Measurements from ENCODE around the gene OR1K1.
"Not testable (repeated sequence)": the region's sequence is repeated elsewhere in the genome, so short reads cannot be mapped to it uniquely, and the experiment has no call there.

OR1K1 gene, protein sequence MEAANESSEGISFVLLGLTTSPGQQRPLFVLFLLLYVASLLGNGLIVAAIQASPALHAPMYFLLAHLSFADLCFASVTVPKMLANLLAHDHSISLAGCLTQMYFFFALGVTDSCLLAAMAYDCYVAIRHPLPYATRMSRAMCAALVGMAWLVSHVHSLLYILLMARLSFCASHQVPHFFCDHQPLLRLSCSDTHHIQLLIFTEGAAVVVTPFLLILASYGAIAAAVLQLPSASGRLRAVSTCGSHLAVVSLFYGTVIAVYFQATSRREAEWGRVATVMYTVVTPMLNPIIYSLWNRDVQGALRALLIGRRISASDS

DNA sequence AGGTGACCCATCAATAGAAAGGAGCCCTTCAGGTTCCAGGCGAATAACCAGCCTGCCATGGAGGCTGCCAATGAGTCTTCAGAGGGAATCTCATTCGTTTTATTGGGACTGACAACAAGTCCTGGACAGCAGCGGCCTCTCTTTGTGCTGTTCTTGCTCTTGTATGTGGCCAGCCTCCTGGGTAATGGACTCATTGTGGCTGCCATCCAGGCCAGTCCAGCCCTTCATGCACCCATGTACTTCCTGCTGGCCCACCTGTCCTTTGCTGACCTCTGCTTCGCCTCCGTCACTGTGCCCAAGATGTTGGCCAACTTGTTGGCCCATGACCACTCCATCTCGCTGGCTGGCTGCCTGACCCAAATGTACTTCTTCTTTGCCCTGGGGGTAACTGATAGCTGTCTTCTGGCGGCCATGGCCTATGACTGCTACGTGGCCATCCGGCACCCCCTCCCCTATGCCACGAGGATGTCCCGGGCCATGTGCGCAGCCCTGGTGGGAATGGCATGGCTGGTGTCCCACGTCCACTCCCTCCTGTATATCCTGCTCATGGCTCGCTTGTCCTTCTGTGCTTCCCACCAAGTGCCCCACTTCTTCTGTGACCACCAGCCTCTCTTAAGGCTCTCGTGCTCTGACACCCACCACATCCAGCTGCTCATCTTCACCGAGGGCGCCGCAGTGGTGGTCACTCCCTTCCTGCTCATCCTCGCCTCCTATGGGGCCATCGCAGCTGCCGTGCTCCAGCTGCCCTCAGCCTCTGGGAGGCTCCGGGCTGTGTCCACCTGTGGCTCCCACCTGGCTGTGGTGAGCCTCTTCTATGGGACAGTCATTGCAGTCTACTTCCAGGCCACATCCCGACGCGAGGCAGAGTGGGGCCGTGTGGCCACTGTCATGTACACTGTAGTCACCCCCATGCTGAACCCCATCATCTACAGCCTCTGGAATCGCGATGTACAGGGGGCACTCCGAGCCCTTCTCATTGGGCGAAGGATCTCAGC, at the start of gene OR1K1:
TSS of gene OR1K1 (plus strand) at position 58 of the 995 bp plus-strand sequence. CDS start at position 58, 0 bp downstream.
- no peak for DNase-seq

DNA sequence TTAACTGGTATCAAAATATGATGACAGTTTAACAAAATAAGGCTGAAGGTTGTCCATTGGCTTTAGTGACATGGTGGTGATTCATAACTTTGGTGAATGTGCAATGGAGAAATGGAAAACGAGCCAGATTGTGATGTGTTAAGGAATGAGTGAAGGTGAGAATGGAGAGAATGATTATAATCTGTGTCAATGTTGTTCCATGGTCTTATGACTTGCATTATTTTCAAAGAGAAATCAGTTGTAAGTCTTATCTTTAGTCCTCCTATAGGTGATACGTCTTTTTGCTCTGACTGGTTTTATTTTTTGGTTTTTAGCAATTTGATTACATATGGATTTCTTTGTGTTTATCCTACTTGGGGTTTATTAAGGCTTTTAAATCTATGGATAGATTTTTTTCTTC, 45.1 kb upstream of the OR1K1 start:
- no peak for DNase-seq

DNA sequence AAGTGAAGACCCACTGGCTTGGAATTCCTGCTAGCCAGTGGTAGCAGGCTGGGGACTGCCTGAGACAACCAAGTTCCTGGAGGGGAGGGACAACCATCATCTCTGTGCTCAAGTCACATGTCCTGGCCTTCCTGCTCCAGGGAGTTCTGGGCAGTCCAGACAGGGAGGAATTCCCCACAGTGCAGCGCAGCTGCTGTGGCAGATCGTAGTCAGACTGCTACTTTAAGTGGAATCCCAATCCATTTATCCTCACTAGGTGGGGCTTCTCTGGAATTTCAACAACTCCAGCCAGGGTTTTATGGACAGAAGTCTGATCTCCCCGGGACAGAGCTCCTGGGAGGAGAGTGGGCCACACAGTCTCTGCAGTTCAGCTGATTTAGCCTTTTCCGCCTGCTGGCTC, 32.1 kb upstream of the OR1K1 start:
- no peak for DNase-seq

DNA sequence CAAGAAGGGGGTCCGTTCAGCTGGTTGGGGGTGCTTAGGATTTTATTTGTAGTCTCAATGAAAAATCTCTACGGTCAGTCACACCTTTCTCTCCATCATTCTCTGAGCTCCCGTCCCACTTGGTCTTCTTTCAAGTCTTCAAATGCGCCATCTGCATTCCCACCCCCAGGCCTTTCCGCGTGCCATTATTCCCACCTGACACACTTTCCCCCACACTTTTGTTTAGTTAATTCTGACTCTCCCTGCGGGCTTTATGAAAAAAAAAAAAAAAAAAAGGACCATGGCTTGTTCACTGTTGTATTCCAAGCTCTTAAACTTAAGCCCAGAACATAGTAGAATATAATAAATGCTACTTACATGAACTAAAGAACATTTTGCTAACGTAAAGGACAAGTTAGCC, 22.9 kb upstream of the OR1K1 start:
- no peak for DNase-seq

DNA sequence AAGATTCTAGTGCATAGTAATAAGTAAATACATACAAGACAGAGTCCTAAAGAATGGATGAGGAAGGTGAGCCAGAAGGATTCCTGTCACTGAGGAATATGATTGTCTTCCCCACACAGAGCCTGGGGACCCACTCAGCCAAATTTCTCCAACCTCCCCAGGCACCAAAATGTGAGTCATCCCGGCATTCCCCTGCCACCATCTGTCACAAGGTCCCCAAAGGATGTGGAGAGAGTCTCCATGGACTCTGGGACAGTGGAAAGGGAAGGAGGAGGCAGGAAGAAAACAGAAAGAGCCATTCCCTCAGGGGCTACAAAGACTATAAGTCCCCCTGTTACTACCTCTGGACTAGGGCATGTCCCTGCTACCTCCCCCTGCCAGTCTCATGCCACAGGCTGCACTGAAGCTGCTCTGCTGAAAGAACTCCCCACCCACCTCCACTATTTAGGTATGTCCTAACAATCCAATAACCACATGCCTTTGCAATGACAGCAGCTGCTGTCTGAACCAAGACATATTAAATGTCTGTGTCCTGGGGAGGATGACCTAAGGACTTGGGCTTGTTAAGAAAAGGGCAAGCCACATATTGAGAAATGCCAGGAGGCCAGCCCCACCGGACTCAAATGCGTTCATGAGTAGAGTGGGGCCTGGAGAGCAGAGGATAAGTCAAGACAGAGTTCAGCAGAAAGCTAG, 21.8 kb upstream of the OR1K1 start:
- peak; percentile 2 for DNase-seq

DNA sequence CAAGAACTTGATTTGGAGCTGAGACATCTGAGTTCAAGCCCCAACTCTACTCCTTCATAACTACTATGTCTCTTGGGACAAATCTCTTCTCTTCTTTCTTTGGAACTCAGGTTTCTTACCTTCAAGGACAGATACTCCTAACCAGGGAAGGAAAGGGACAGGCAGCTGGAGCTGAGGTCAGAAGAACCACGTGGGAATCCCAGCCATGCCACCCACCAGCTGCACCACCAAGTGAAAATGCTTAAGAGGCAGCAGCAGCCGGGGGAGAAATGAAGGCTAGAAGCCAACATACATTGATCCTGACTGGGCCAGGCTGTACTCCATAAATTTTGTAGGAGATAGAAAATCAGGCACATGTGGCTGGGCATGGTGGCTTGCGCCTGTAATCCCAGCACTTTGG, 20.7 kb upstream of the OR1K1 start:
- DNase-seq: no peak

DNA sequence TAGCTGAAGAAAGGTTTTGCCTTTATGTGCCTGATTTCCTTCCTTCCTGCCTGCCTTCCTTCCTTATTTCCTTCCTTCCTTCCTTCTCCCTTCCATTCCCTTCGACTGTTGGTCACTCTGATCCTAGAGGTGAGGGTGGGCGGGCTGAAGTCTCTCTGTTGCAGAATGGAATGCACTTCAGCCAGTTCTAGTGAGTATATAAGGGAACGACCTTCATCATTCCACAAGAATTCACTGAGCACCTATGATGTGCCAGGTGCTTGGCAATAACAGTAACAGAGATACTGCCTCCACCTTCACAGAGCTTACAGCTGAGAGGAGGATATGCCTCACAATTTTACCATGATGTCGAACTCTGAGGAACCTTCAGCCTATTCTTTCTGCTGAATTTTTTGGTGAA, 19.9 kb upstream of the OR1K1 start:
- DNase-seq: no peak

DNA sequence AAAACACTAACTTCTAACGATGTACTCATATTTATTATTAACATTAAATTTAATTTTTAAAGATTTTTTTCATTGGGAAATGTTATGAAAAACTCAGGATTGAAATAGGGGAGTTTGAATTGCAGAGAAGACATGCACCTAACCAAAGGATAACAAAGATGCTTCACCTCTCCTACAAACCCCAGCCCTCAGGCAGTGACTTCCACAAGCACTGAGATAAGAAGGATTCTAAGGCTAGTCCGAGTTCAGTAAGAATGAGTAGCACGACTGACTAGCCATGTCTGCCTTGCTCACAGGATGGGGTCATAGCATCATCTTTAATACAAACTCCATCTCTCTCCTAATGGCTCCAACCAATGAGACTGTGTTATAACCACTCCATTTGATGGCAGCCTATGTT, 18.3 kb upstream of the OR1K1 start:
- no peak for DNase-seq

DNA sequence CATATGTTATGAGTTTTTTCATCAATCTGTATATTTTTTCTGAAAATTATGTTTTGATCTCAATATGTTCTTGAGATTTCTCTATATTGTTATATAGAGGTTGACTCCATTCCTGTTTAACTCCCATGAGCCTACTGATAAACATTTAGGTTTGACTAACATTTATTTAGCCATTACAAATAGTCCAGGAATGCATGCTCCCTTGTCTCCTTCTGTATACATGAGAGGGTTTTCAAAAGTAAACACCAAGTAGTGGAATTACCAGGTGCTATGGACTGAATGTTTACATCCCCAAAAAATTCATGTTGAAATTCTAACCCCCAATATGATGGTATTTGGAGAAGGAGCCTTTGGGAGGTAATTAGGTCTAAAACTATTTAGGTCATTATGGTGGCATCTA, 14.7 kb upstream of the OR1K1 start:
- DNase-seq: no peak

DNA sequence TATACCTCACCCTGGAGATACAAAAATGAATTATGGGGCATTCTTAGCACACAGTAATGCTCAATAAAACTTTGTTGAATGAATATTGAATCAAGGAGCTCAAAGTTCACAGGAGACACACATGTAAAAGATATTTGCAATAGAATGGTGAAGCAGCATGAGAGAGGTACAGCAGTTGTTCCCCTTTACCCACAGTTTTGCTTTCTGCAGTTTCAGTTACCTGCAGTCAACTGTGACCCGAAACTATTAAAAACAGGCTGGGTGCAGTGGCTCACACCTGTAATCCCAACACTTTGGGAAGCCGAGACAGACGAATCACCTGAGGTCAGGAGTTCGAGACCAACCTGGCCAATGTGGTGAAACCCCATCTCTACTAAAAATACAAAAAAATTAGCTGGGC, 13.6 kb upstream of the OR1K1 start:
- no peak for DNase-seq

DNA sequence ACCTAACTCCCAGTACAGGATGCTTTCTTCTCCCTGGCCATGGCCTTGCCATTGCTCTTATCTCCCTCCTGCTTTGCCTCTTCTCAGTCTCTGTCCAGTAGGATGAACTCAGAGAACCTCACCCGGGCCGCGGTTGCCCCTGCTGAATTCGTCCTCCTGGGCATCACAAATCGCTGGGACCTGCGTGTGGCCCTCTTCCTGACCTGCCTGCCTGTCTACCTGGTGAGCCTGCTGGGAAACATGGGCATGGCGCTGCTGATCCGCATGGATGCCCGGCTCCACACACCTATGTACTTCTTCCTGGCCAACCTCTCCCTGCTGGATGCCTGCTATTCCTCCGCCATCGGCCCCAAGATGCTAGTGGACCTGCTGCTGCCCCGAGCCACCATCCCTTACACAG, 11.1 kb upstream of the OR1K1 start, which contains the start of gene OR5C1:
TSS of gene OR5C1 (plus strand) at position 103 of the 400 bp plus-strand sequence. CDS start at position 103, 0 bp downstream.
- DNase-seq: no peak

DNA sequence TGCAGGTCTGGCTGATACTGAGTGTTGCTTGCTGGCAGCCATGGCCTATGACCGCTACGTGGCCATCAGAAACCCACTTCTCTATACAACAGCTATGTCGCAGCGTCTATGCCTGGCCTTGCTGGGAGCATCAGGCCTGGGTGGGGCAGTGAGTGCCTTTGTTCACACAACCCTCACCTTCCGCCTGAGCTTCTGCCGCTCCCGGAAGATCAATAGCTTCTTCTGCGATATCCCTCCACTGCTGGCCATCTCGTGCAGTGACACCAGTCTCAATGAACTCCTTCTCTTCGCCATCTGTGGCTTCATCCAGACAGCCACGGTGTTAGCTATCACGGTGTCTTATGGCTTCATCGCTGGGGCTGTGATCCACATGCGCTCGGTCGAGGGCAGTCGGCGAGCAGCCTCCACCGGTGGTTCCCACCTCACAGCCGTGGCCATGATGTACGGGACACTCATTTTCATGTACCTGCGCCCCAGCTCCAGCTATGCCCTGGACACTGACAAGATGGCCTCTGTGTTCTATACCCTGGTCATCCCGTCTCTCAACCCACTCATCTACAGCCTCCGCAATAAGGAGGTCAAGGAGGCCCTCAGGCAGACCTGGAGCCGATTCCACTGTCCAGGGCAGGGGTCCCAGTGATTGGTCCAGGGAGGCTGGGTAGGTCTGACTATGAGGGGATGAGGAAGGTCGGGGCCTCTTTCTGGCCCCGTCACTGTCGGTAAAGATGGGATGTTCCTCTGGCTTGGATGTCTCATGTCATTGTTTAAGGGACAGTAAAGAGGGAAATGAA, 10.5 kb upstream of the OR1K1 start:
- DNase-seq: no peak

DNA sequence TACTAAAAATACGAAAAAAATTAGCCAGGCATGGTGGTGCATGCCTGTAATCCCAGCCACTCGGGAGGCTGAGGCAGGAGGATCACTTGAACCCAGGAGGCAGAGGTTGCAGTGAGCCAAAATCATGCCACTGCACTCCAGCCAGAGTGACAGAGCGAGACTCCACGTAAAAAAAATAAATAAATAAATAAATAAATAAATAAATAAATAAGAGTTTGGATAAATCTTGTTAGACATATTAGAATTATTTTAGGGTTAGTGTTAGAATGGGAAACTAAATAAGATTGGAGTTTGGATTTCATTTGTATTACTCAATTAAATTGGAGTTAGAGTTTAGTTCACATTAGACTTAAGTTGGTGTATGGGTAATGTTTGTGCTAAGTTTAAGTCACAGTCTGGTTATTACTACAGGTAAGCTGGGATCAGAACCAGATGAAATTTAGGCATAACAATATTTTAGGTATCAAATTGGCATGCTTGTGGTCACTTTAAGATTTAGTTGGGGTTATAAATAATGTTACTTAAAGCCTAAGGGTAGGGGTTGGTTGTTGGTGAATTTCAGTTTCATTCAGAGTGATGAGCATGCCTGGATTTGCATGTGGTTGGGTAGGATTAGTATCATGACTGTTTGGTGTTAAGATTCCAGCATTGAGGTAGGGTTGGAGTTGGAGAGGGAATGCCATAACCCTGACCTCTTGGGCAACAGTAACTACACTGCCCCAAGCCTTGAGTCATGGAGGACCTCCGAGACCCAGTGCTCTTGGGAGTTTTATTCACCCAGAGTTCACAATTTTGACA, 7.9 kb upstream of the OR1K1 start:
- no peak for DNase-seq

DNA sequence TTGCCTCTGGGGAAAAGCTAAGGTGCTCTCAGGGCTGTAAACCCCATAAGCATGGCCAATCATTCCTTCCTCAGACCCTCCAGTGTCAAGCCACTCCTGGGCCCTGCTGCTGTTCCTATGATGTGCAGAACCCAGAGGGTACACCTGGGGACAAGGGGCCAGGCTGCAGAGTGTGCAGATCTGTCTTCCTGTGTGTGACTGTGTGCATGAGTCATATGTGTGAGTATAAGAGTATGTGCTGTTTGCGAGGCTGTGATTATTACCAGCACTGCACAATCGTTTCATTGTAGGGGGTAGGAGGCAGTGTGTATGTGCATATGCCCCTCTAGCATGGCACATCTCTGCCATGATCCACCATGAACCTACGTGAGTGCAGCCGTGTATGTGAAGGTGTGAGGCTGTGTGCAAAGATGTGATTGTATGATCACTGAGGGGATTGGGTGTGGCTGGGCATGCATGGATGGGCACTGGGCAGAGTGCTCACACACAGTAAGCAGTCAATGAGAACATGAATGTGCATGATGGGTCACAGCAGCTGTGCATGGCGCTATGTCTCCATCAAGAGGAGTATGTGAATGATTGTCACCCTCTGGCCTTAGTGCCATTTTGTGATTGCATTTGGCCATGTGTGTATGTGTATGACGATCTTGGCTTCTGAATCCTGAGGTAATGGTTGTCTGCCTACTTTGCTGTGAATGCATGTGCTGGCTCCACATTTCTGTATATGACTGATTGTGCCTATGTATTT, 2.4 kb upstream of the OR1K1 start:
- DNase-seq: no peak

DNA sequence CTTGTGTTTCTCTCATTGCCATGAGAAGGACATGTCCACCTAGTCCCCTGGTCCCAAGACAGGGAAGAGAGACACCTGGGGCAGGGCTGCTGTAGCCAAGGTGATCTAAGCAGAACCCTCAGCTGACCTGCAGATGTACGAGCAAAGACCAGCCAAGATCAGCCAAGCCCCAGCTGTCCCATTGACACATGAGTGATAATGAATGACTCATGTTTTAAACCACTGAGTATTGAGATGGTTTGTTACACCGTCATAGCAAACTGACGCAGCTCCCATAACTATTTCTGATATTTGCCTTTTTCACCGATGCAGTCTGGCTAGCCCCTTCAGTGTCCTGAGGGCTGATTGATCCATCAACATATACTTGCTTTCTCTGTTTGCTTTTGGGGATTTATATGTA, 6.7 kb downstream of the OR1K1 start:
- DNase-seq: no peak

DNA sequence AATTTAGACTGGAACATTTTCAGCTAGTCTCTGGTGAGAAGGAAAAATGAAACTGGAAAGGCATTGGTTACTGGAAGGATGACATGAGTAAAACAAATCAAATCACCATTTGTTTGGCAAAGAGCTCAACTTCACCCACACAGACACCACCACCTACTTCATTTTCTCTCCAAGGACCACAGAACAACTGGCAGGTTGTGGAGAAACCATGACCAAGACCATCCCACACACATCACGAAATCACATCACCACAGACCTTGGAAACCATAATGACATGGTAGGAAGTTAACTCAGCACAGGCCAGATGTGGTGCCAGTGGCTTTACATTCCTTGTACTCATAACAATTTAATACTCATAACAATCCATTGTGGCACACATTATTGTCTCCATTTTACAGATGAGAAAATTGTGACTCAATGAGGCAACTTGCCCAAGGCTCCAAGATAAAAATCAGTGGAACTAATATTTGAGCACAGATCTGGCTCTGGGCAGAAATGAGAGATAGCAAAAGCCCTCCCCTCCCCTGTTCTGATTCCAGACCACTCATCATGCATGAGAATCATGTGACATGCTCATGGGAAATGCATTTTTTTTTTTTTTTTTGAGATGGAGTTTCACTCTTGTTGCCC, 7.5 kb downstream of the OR1K1 start:
- no peak for DNase-seq

DNA sequence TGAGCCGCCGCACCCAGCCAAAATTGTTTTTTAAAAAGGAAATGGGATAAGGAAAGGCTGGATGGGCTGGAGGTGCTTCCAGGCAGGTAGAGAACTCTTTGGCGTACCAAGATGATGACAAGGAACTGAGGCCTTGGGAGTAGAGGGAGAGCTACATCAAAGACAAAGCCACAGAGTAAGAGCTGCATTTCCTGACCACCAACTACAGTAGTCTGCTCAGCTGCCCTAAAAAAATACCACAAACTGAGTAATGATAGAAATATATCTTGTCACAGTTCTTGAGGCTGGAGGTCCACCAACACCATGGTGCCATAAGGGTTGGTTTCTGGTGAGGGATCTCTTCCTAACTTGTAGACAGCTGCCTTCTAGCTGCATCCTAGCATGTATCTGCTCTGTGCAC, 8.2 kb downstream of the OR1K1 start:
- no peak for DNase-seq

DNA sequence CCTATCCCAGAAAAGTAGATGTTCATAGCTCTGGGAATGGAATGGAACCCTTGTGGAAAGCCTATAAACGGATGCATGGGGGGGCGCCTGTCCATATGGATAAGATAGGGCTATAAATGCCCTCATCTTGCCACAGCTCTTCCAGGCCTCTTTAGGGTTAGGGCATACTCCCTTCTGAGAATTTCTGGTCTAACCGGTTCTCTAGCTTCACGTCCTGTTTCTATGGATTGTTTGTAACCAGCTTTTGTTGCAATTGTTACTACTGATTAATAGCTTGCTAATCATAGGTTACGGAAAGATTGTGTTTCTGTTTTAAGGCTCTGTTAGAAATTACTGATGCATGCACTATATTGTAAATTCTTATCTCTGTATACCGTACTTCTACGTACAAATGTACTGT, 9.3 kb downstream of the OR1K1 start:
- not testable (repeated sequence) for DNase-seq

DNA sequence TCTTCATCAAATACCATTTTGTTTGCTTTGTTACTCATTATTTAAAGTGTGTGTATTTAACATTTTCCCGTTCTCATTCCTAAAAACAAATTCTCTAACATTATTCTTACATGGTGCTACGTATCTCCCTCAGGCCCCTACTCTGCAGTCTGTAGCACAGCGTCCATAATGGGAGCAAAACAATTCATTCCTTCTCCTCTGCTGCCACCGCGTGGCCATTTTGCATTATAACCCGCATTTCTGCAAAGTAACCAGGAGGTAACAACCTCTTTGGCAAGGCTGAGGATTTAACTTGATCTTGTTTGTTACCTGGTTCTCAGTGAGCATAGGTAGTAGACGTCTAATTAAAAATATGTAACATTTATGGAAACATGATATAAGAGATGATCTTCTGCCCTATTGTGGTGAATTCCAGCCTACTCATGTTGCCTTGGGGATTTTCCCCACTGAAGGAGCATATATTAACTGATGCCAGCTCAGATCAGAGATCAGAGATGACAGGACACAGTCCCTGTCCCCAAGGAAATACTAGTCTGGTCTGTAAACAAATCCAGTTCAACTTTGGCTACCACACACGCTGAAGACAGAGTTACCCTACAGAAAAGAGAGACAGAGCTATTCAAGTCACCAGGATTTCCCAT, 10.5 kb downstream of the OR1K1 start:
- DNase-seq: peak; percentile 38

DNA sequence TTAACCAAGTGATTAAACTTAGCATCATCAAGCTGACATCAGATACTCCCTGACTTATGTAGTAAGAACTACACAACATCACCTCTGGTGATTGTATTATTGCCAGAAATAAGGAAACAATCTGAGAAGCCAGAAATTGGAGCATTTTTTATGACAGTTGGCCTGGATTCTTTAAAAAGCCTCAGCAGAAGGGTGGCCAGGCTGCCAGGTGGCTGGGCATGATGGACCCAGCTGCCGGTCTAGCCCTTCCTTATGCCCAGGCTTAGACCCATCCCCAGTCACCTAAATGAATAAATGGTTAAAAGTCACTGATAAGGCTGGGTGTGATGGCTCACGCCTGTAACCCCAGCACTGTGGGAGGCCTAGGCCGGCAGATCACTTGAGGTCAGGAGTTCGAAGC, 12.8 kb downstream of the OR1K1 start:
- no peak for DNase-seq

All from NCI-H226 (cell line).